GM21360 (cell line): ENCODE measurements around the gene PCK2.
"Not testable (repeated sequence)": the region's sequence is repeated elsewhere in the genome, so short reads cannot be mapped to it uniquely, and the experiment has no call there.

Experiments used
- ATAC-seq: cut with Tn5 transposase; IDR thresholded peaks from one replicate; pipeline ENCODE4 v1.9.1; 2021; ENCODE audit warnings: mild to moderate bottlenecking, moderate library complexity; ENCODE audit not compliant: unreplicated experiment

Gene PCK2

DNA sequence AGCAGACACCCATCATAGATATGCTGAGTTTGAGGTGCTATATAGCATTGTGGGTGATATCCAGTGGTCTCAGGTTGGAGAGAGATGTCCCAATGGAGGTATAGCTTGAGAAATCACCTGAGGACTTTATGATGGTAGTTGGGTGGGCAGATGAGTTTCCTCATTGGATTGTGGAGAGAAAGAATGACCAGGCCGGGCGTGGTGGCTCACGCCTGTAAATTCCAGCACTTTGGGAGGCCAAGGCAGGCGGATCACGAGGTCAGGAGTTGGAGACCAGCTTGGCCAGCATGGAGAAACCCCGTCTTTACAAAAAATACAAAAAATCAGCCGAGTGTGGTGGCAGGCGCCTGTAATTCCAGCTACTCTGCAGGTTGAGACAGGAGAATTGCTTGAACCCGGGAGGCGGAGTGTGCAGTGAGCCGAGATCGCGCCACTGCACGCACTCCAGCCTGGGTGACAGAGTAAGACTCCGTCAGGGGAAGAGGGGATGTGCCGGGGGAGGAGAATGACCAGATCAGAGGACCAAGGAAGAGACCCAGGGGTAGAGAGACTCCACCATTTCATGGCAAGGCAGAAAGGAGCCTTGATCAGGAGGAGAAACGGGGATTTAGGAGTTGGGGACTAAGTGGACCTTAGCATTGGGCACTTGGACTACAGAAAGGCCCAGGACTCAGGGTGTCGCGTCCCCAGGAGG lies 757 bp upstream of the PCK2 start:
- no peak for ATAC-seq

- ATAC-seq: no peak
Observed at GRCh38 chr14:24094841-24095270, 745 bp downstream of the PCK2 start.

DNA sequence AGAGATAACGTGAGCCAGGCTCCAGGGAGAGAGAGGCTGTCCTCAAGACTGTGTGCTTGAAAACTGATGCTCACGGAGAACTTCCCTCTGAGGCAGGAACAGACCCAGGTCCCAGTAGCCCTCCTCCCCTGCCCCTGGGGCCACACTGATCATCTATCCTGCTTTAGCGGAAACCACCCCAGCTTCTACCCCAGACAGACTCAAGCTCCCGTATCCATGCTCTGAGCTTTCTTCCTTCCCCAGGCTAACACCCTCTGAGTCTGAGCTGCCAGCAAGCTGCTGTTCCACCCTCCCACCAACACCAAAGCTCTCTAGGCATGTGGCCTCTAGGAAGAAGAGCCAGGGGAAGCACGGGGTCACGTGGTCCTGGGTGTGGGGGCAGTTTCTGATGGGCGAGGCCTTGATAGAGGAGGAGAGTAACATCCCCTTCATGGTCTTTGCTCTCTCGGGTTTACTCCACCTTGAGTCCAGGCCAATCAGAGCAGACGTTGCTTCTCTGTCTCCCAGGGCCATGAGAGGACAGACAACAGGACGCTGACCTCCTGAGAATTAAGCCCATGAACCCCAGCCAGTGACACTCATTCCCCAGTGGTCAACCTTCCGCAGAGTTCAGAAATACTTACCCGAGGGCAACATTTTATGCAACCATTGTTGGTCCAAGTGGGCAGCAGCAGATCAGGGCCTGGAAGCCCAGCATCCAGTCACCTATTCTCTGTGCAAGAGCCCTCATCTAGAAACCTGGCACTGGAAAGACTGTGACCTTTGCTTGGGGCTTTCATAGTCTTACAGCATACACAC lies 1.4 kb downstream of the PCK2 start:
- peak; percentile 63 for ATAC-seq

GRCh38 chr14:24096545-24097181 lies 2.6 kb downstream of the PCK2 start:
- ATAC-seq: no peak

DNA sequence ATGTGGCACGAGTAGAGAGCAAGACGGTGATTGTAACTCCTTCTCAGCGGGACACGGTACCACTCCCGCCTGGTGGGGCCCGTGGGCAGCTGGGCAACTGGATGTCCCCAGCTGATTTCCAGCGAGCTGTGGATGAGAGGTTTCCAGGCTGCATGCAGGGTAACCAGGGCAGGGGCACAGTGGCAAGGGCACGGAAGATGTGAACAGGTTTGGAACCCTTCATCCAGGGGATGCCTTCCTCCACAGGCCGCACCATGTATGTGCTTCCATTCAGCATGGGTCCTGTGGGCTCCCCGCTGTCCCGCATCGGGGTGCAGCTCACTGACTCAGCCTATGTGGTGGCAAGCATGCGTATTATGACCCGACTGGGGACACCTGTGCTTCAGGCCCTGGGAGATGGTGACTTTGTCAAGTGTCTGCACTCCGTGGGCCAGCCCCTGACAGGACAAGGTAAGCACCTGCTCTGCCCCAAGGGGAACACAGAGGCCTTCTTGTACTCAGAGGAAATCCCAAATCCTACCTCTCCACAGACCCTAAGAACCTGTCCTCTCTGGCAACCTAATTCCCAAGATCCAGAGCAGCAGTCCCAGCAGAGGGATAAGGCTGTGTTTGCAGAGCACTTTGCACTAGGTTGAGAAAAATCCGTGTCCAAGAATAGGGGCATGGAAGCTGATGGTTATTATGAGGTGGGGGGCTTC lies 4.3 kb downstream of the PCK2 start:
- no peak for ATAC-seq

GRCh38 chr14:24098927-24099813 lies 5.1 kb downstream of the PCK2 start:
- ATAC-seq: no peak

- ATAC-seq: no peak
Observed at GRCh38 chr14:24100197-24100981, 6.3 kb downstream of the PCK2 start.

DNA sequence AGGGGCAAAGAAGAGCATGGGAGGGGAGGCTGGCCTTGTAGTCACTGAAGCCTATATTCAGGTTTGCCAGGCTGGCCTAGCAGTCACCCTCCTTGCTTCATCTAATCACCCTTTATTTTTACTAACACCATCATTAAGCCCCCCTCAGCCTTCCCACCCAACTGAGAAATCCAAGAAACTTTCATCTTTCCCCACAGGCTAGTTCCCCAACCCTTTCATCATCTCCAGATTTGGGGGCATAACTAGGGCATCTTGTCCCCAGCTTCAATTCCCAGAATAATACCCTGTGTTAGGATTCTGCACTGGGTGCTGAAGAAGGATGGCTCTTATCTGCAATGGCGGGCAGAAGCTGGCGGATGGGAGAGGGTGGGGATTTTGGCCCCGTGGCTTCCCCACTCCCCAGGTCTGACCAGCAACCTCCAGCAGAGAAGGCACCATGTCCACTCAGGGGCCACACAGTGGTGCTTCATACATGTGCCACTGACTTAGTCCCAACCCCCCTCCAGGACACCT lies 6.9 kb downstream of the PCK2 start:
- no peak for ATAC-seq

DNA sequence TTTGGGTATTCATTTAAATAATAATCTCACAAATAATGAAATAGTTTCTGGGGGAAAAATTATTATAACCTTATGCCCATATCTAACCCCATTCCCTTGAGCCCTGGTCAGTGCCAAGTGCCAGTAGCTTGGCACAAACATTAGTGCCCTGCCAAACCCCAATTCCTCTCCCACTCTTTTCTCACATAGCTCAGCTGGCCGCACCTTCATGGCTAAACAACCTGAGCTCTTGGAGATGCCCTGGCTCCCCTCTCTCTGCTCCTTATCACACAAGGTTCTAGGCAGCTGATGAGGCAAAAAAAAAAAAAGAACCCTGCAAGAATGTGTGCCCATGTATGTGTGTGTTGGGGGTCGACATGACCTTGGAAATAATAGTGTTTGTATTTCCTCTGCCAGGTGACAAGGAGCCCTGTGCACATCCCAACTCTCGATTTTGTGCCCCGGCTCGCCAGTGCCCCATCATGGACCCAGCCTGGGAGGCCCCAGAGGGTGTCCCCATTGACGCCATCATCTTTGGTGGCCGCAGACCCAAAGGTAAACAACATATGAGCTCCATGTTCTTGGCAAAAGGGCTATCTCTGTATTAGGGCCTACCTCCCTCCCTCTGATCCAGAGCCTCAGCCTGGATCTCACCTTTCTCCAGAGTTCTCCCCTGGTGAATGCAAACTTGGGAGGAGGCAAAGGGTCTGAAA lies 8.4 kb downstream of the PCK2 start:
- no peak for ATAC-seq

DNA sequence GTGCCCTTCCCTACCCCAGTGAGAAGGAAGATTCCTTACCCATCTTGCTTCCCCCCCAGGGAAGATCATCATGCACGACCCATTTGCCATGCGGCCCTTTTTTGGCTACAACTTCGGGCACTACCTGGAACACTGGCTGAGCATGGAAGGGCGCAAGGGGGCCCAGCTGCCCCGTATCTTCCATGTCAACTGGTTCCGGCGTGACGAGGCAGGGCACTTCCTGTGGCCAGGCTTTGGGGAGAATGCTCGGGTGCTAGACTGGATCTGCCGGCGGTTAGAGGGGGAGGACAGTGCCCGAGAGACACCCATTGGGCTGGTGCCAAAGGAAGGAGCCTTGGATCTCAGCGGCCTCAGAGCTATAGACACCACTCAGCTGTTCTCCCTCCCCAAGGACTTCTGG lies 9.3 kb downstream of the PCK2 start:
- ATAC-seq: no peak

GRCh38 chr14:24105609-24106239 lies 11.6 kb downstream of the PCK2 start:
- ATAC-seq: not testable (repeated sequence)

DNA sequence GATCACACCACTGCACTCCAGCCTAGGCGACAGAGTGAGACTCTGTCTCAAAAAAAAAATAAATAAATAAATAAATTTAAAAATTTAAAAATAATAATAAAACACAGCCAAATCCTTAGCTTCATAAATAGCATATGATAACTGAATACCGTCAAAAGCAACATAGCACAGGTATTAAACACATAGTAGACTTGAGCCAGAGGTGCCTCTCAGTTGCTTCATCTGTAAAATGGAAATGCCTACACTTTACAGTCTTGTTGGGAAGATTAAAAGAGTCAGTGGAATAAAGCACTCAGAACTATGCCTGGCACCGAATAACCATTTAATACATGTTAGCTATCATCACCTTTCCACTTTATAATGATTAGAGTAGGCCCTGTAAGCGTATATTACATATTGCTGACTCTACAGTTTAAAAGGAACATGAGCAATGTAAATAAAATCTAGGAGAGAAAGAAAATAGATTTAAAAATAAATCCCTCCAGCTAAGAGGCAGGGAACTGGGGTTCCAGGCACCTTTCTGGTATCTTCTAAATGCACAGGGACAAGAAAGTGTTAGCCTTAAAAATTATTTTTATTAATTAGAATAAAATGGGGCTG lies 12.7 kb downstream of the PCK2 start:
- ATAC-seq: no peak

- no peak for ATAC-seq
Observed at GRCh38 chr14:24108336-24108874, 14.3 kb downstream of the PCK2 start.

GRCh38 chr14:24110060-24110459 lies 15.9 kb downstream of the PCK2 start:
- no peak for ATAC-seq

- no peak for ATAC-seq
Observed at GRCh38 chr14:24110523-24110922, 16.4 kb downstream of the PCK2 start.

GRCh38 chr14:24113379-24113800 lies 19.3 kb downstream of the PCK2 start:
- no peak for ATAC-seq

DNA sequence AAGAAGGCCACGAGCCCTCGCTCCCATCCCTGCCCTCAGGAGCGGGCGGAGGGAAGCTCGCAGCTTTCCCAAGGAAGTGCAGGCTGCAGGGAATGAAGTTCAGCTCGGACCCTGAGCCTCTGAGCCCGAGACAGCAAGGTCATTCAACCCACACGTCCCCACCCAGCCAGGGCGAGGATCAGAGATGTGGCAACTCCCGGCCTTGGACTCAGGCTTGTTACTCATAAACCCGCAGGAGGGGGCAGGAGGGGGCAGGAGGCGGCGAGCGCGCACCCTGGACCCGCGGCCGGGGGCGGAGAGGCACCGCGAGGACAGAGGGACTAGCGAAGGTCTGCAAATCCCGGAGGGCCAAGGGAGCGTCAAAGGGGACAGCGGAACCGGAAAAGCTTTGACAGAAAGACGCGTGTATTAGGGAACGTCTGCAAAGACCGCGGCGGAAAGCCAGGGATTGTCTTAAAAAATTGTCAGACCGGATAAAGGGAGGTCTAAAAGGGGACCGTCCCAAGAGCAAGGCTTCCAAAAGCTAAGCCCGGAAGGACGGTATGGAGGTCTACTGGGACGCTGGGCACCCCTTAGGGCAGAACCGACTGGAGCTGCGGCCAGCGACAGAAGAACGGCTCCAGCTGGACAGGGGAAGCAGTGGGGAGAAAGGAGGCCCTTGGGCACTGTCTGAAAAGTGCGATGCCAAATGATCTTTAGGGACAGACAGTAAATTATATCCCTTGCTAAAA lies 19.9 kb downstream of the PCK2 start:
- peak; percentile 26 for ATAC-seq
